SK-N-SH (cell line): Measurements from ENCODE around the gene MLLT3.

ENCODE experiments used
- CTCF ChIP-seq: fragments of 200-600 bp; sonication (generic); IDR thresholded peaks from 2 replicates; pipeline ENCODE4 v1.6.1; 2017; ENCODE audit warnings: antibody characterized with exemption, mild to moderate bottlenecking, moderate library complexity
- EP300 ChIP-seq, 2 experiments: IDR thresholded peaks; 2 replicates each; pipeline versions ENCODE4 v1.4.0 to v1.6.1; 2012; ENCODE audit warnings: borderline replicate concordance in 1 of 2, low read depth in 1 of 2, low read length in 1 of 2
- MEF2A ChIP-seq: IDR thresholded peaks from 2 replicates; pipeline ENCODE4 v1.4.0; 2012; ENCODE audit warnings: low read depth, borderline replicate concordance
- RAD21 ChIP-seq: IDR thresholded peaks from 2 replicates; pipeline ENCODE4 v1.6.1; 2012; ENCODE audit warnings: mild to moderate bottlenecking, low read length
- REST ChIP-seq: IDR thresholded peaks from 2 replicates; pipeline ENCODE4 v1.6.1; 2012; ENCODE audit warnings: mild to moderate bottlenecking, low read depth, low read length, moderate library complexity
- SIN3A ChIP-seq: IDR thresholded peaks from 2 replicates; pipeline ENCODE4 v1.6.1; 2012; ENCODE audit warnings: low read depth, mild to moderate bottlenecking, low read length, moderate library complexity, borderline replicate concordance
- TEAD4 ChIP-seq: IDR thresholded peaks from 2 replicates; pipeline ENCODE4 v1.4.0; 2012; ENCODE audit warnings: mild to moderate bottlenecking, borderline replicate concordance; ENCODE audit not compliant: insufficient read depth
- USF2 ChIP-seq: fragments of 150-350 bp; IDR thresholded peaks from 2 replicates; pipeline ENCODE4 v1.6.1; 2017; ENCODE audit warnings: antibody characterized with exemption, low read length, low read depth, borderline replicate concordance

GRCh38 chr9:20405078-20405477, 217.2 kb downstream of the MLLT3 start:
- no peak for TF ChIP-seq CTCF
- no peak for TF ChIP-seq SIN3A
- TF ChIP-seq MEF2A, result no peak
- TF ChIP-seq REST, result no peak
- TF ChIP-seq EP300 (IDR thresholded peaks at IDR 0.05; ENCODE audit: borderline replicate concordance in 1 of 2, low read depth in 1 of 2, low read length in 1 of 2), result no peak
- TF ChIP-seq USF2, result no peak
- TF ChIP-seq TEAD4, result no peak
- TF ChIP-seq RAD21, result no peak
